Measurements from ENCODE around the gene ALKBH3. TPM values are rescaled to one million over a fixed set of nuclear protein-coding genes. Genes with fewer than 3 reads are reported as not detected.

ALKBH3 gene
- total RNA-seq, 1 donor = 28.3 TPM

GRCh38 chr11:43921561-43922294, 41.1 kb downstream of the ALKBH3 start:
- no peak for DNase-seq (ENCODE audit: low read depth in 2 of 3, low spot score in 2 of 3)

- no peak for DNase-seq (ENCODE audit: low read depth in 2 of 3, low spot score in 2 of 3)
Measured at GRCh38 chr11:43922295-43922648, 41.6 kb downstream of the ALKBH3 start.

- no peak for DNase-seq (ENCODE audit: low read depth in 2 of 3, low spot score in 2 of 3)
Measured at GRCh38 chr11:43922744-43923405, 42.2 kb downstream of the ALKBH3 start.

- no peak for DNase-seq (ENCODE audit: low read depth in 2 of 3, low spot score in 2 of 3)
Measured at GRCh38 chr11:43923406-43924111, 42.9 kb downstream of the ALKBH3 start.

- DNase-seq (ENCODE audit: low read depth in 2 of 3, low spot score in 2 of 3) = no peak
Measured at GRCh38 chr11:43924112-43924855, 43.7 kb downstream of the ALKBH3 start.

- DNase-seq (ENCODE audit: low read depth in 2 of 3, low spot score in 2 of 3) = no peak
Measured at GRCh38 chr11:43925063-43925931, 44.7 kb downstream of the ALKBH3 start.

GRCh38 chr11:43925932-43926505, 45.4 kb downstream of the ALKBH3 start:
- DNase-seq (ENCODE audit: low read depth in 2 of 3, low spot score in 2 of 3) = no peak

- DNase-seq (ENCODE audit: low read depth in 2 of 3, low spot score in 2 of 3) = no peak
Measured at GRCh38 chr11:43927070-43927469, 46.4 kb downstream of the ALKBH3 start.

- no peak for DNase-seq (ENCODE audit: low read depth in 2 of 3, low spot score in 2 of 3)
Measured at GRCh38 chr11:43927925-43928707, 47.5 kb downstream of the ALKBH3 start.

- DNase-seq (ENCODE audit: low read depth in 2 of 3, low spot score in 2 of 3) = no peak
Measured at GRCh38 chr11:43928721-43929120, 48.1 kb downstream of the ALKBH3 start.

- no peak for DNase-seq (ENCODE audit: low read depth in 2 of 3, low spot score in 2 of 3)
Measured at GRCh38 chr11:43930868-43931716, 50.5 kb downstream of the ALKBH3 start.

GRCh38 chr11:43931717-43932039, 51.0 kb downstream of the ALKBH3 start:
- DNase-seq (ENCODE audit: low read depth in 2 of 3, low spot score in 2 of 3) = no peak

- no peak for DNase-seq (ENCODE audit: low read depth in 2 of 3, low spot score in 2 of 3)
Measured at GRCh38 chr11:43933226-43933607, 52.6 kb downstream of the ALKBH3 start.

- DNase-seq (ENCODE audit: low read depth in 2 of 3, low spot score in 2 of 3) = no peak
Measured at GRCh38 chr11:43933608-43934551, 53.2 kb downstream of the ALKBH3 start.

- no peak for DNase-seq (ENCODE audit: low read depth in 2 of 3, low spot score in 2 of 3)
Measured at GRCh38 chr11:43934601-43935423, 54.2 kb downstream of the ALKBH3 start.

- no peak for DNase-seq (ENCODE audit: low read depth in 2 of 3, low spot score in 2 of 3)
Measured at GRCh38 chr11:43935424-43935979, 54.9 kb downstream of the ALKBH3 start.

All from hematopoietic multipotent progenitor cell (in vitro differentiated cells).